ENCODE data around the gene PXDN.
"Not testable (repeated sequence)": the region's sequence is repeated elsewhere in the genome, so short reads cannot be mapped to it uniquely, and the experiment has no call there.

Gene PXDN

DNA sequence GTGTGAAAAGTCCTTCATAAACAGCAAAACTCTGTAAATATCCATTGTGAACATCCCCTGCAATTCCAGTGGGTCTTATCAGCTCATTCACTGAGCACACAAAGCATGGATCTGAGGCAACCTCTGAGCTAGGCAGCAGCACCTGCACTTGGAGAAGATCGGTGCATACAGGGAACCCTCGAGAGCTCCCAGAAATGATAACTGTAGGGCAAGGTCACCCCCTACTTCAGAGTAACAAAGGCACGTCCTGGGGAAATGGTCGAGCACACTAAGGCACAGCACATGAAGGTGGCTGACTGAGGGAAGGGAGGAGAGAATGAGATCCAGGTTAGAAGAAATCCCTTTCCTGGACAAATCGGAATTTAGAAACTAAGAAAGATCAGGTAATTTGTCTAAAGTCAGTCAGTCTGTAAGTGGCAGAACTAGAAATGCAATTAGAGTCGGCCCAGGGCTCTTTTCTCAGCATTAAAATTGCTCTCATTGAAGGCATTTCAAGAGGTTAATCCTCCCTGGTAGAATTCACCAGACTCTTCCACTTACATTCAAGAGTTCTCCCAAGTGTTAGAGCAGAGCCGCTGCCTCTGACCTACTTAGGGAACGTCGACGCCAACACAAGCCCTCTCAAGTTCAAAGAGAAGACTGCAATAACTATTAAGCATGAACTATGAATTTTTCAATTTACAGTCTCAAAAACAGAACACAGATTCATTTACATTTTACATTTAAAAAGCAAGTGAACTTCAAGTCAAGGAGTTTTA is 45.9 kb downstream of the PXDN start:
- no peak for DNase-seq

DNA sequence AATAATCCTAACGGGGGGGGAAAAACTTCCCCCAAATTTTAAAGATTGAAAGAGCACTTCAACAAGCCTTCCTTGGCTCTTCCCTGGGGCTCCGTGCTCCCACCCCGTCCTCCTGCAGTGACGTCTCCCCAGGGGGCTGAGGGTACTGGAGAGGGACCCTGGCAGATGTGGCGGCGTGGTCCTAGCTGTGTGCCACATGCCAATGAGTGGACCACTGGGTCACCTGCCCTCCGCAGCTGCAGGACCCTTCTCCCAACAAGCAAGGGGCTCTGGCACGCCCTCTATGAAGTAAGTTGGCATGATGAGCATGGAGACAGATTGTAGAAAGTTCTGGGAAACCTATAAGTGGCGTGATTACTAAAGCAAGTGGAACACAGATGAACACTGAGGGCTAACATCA is 46.7 kb downstream of the PXDN start:
- DNase-seq: no peak

DNA sequence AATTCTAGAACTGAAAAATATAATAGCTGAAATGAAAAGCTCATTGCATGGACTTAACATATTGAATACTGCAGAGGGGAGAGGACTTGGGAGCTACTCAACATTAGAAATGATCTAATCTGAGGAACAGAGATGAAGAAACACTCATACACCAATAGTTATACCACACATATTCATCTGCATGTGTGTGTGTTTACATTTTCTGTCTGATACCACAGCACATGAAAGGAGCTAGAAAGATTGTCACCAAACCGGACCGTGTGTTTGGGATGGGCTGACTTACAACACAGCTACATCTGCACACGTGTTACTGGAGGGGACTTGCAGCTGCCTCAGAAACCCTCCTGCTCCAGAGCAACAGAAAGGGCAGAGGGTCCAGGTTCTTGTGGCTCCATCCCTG is 47.8 kb downstream of the PXDN start:
- DNase-seq: no peak

DNA sequence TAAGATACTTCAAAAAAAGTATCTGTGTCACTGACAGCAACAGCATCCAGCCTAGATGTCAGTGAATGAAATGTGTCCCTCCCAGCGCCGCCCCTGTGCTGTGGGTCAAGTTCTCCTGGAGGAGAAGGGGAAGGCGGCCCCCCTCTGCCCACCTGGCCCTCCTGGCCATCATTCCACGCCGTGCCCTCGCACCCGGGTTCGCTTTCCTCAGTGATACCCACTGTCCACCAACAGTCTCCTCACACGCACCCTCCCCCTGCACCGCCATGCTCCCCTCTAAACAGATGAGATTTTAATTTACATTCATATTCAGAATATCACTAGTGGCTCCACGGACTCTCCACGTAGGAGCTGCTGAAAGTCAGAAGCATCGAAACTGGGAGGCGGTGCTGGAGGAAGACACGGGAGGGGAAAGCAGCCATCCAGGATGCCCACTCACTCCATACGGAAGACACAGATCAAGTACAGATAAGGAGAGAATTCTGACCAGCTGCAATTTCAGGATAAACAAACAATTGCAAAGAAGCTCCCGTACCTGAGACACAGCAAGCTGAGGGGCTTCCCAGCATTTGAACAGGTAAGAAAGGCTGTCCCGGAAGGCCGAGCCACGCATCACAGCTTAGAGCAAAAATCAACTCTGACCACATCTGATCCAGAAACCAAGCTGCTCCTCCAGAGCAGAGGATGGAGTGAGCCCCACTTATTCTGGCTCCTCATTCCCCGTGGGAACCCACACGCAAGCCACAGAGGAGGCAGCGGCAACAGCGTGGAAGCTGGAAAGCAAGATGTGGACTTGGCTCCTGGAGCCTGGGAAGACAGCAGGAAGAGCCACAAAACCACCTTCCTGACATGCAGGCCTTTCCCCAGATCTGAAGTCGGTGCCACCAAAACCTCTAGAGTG is 49.7 kb downstream of the PXDN start:
- no peak for DNase-seq

DNA sequence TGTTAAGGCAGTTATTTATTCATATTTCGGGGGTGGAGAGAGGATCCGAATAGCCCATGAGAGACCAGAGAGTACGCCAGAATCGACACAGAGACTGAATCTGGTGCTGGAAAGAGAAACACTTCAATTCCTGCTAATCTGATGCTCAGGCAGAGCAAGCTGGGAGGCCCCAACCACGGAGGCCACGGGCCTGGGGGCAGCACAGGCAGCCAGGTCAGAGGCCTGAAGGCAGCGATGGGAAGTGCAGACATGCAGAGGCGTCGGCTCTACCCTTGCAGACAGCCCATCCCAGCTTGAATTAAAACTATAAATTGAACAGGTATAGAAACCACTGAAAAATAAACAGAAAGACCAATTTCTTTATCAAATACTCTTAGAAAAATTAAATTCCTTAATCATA is 50.6 kb downstream of the PXDN start:
- no peak for DNase-seq

DNA sequence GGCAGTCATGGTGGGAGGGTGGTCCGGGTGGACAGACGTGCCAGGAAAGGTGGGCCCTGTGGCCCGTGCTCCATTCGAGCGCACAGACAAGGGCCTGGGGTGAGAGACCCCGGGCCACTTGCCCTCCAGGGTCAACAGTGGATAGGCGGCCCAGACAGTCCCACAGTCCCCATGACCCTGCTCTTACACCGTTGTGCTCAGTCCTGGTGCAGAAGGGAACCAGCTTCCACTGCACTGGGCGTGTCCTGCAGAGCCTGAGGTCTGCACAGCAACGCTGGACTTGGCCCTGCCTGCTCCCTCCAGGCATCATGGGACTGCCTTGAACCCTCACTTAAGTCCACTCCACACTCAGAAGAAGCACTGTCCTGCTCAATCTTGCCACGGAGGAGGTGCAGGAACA is 52.0 kb downstream of the PXDN start:
- DNase-seq: no peak

DNA sequence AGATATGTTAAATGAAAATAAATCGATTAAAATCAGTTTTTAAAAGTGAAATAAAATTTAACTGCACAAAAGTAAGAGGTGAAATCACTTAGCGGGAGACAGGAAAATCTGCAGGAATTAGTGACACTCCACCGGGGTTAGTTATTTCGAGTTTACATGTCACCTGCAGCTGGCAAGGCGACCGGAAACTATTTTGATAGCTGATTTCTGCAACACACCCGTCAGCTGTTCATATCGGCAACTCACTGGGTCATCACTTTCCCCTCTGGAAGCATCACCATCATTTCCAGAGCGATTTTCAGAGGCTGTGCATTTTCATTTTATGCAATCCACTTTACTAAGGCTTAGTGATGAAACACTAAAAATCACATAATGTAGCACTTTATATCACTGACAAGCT is 52.9 kb downstream of the PXDN start:
- no peak for DNase-seq

DNA sequence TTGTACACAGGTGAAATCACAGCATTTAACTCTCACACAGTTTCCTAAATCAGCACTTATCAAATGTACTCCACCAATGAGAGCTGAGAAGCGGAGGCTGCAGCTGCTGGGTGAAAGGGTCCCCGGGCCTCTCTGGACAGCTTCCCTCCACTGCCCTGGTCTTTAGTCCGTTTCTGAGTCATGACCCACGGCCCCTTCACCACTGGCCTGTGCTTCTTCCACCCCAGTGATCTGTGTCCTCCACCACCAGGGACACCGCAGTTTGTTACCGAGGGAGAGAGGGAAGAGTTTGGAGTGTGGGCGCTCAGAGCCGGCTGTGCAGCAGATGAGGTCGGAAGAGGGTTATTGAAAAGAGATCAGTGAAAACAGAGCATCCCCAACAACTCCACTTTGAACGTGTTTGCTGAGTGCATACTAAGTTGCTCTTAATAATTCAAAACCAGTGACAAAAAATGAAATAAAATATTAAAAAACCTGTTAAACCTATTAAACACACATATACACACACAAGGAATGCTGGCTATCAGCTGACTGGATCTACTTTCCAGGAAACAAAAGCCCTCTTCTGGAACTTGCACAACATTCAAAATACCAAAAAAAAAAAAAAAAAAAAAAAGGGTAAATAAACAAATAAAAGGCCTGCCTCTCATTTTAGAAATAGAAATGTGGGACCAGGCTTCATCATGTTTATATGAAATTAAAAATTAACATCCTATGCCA is 54.1 kb downstream of the PXDN start:
- no peak for DNase-seq

DNA sequence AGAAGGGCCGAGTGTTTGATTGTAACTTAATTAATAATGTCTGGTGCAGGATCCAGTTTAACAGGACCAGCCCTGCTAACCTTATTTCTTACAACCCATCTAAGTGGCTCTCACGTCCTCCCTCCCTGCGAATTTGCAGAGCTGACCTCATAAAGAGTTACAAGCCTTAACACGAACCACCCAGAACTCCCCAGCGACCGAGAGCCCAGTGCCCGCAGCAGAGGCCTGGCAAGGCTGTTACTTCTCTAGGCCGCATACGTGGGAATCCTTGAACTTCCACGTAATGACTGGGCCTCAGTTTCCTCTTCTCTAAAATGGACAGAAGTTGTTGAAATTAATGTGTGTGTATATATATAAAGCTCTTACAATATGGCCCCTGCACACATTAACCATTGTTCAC is 55.5 kb downstream of the PXDN start:
- no peak for DNase-seq

DNA sequence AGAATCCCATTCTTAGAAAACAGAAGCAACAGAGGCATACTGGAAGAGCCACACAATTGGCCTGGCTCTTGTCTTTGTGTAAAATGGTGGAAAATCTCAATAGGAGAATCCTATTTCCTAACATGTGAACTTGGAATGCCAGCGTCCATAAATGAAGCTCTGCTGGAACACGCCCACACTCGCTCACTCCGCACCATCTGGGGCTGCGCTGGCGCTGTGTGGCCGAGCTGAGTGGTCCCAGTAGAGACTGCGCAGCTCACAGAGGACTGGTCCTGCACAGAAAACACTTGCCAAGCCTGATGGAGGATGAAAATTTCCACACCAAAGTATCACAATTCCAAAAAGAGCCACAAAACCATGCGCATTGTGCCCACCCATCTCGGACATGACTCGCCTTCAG is 56.2 kb downstream of the PXDN start:
- DNase-seq: no peak

DNA sequence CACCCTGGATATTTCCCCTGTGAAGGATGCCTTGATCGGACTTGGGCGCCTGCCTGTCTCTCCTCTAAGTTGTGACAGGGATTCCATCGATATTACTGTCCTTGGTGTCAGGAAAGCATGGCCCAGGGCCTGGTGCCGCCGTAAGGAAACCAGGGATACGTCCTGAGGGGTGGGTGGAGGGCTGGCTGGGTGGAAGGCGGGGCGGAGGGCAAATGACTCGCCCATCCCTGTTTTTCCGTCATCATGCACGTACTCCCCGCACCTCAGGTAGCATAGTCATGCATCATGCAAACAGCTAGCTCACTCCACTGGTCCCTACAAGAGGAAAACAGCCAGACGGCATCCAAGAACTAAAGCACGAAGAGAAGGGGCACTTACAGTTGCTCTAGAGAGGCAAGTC is 57.1 kb downstream of the PXDN start:
- no peak for DNase-seq

DNA sequence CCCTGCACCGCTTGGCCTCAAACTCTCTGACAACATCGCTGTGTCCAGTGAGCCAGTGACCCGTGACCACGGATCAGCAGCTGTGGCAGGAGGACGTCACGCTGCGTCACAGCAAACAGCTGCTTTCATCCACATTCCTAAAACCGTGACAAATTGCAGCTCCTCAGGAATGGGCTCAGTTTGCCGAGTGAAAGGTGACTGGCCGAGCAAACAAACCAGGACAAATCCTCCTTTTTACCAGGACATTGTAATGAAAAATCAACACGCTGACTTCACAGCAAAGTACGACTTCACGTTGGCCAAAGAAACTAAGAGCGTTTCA is 57.6 kb downstream of the PXDN start:
- no peak for DNase-seq

DNA sequence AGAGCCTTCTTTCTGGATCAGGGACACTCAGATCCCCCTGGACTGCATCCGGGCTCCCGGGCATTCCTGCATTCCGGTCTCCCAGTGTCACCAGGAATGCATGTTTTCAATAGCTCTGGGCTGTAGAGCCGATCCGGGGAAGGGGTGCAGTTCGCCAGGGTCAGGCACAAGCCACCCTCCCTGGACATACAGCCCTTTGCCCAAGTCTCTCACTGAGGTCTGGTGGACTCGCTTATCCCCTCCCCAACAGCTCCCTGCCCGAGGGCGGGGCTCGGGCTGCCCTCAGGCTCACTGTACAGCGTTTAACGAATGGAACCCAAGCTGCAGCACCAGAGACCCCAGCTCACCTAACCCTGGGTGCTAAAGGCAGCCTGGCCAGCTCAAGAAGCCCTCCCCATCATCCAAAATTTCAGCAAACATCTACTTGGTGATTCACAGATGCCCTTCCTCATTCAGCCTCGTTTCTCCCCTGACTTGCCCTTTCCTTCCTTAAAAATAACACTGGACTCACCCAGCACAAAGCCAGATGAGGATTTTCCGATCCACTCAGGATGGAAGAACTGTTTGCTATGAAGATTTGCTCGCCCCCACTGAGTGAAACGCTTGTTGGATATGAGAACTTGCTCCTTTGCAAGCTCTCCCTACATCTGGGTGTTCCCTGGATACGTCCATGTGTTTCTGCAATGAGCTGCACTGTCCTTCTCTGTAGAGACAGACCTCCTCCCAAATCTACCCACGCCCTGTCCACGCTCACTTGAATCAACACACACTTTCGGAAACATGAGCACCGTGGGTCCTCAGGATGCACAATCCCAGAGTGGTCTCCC is 58.1 kb downstream of the PXDN start:
- no peak for DNase-seq

DNA sequence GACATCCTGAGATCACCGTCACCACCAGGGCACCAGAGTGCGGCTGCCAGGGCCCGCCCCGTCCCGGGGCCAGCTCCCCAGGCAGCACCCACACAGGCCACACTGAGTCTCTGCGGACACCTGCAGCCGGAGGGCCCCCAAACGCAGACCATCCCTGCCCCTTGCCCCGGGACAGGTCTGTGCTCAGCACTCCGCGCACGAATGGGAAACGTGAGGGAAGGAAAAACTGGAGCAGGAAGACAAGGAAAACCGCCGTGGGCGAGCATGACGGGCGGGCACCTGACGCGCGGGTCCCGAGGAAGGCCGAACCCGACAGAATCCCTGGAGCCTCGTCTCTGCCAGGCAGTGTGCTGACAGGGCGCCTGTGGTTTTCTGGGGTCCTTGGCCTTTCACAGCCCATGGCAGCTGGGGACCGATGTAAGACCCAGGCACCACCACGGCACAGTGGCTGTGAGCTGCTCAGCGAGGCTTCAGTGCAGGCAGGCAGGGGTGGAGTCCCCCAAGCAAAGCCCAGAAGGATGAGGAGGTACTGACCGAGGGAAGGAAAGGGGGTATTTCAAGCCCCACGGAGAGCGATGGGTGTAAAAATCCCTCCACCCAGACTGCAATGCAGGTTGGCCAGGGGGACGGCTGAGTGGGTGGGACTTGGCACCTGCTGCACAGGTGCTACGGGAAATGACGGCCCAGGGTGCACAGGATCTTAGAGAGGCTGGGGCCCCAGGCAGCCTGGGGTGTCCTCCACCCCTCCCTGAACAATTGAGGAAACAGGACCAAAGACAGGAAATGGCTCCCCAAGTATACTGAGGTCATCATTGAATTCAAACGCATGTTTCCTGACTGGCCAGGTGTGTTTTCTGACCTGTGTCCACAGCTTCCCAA is 59.0 kb downstream of the PXDN start:
- DNase-seq: no peak

DNA sequence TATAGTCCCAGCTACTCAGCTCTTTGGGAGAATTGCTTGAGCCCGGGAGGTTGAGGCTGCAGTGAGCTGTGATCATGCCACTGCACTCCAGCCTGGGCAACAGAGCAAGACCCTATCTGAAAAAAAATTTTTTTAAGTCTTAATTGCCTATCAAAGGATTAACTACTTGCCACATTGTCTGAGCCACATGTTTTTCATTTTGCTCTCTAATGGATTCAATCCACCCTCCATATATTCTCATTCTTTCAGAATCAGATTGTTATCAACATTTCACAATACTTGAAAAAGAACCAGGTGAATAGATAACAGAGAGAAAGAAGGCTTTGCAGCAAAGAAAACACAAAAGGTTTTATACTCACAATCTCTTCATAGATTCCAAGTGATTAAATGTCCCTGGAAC is 61.0 kb downstream of the PXDN start:
- DNase-seq: no peak

DNA sequence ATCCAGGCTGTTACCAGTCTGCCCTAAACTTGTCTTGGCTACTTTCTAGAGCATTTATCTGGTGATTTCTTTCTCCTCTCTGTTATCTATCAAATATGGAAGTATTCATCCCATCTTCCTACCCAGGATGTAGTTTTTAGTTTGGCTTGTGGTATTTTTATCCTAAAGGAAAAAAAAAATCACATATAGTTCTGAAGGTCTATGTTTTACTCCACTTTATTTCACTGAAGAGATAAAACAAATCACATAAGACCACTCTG is 62.2 kb downstream of the PXDN start:
- no peak for DNase-seq

DNA sequence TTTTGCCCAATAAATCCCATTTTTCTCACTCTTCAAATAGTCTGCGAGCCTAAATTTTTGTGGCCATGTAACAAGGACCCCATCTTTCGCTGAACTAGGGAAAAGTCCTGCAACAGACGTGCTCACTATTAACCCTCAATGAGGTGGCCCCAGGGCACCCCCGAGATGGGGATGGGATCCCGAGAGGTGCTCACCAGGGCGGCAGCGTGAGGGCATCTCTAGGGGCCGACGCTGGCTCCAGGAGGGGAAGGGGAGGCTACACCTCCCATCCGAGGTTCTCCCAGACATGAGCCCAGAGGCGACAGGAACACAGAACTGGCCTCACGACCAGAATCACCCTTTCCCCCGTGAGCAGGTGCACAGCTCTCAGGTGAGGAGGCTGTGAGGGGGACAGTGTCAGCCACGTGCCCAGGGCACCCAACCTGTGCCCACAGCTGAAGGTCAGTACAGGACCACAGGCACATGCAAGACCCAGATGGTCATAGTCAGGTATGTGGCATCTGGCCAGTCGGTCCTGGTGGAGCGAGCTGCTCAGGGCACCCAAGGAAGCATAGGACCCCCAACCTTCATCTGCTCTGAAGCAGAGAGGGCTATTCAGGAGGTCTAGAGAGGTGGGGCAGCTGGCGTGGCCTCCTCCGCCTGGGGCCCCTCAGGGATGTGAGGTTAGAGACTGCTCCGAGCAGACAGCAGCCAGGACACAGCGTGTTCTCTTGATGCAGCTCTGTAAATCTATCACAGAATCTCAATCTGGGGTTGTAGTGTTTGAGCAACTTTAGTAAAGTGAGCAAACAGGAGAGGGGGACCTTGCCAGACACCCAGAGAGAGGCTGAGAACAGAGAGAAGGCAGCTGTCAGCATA is 62.8 kb downstream of the PXDN start:
- DNase-seq: no peak

DNA sequence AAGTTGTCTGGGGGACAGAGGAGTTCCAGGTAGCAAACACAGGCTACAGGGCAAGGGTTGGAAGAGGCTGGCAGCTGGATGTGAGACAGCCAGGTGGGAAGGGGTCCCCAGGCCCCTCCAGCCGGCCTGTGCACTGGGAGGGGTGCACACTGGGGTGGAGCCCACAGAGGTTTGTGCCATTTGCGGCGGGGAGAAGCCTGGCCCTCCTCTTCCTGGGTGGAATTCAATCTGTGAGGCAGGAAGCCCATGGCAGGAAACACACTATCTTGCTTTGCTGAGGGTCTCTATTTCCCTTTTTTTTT is 63.3 kb downstream of the PXDN start:
- no peak for DNase-seq

DNA sequence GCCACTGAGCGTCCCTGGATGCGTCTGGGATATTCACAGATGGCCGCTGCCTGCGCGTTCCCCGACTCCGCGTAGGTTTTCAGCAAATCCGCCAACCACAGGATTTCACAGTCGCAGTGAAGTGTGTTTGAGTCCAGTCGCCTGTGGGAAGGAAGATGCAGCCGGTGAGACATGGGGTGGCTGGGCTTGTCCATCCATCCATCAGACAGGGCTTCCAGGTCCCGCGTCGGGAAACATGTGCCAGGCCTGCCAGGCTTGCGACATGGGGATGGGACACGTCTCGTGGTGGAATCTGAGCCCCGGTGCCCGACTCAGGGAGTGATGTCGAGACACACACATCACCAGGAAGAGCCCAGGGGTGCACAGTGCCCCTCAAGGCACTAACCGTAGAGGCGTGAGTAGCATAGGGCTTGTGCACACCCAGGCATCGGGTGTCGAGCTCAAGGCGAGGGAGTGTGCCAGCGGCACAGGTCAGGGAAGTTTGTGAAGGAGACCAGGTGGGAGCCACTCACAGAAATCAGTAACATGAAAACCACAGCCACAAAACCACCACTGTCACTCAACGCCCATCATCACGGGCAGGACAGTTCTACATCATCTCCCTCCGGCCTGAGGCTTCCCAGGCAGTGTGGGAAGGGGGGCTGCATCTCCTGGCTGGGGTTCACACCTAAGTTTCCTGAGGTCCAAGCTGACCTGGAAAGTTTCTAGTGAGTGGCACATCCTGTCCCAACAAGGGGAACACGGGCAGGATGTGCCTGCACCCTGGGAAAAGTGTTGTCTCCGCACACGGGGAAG is 63.9 kb downstream of the PXDN start:
- DNase-seq: no peak

DNA sequence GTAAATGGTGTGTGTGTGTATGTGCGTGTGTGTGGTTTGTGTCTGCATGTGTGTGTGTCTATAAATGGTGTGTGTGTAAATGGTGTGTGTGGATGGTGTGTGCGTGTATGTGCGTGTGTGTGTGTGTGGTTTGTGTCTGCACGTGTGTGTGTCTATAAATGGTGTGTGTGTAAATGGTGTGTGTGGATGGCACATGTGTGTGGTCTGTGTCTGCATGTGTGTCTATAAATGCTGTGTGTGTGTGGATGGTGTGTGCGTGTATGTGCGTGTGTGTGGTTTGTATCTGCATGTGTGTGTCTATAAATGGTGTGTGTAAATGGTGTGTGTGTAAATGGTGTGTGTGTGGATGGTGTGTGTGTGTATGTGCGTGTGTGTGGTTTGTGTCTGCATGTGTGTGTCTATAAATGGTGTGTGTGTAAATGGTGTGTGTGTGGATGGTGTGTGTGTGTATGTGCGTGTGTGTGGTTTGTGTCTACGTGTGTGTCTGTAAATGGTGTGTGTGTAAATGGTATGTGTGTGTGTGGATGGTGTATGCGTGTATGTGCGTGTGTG is 64.8 kb downstream of the PXDN start:
- not testable (repeated sequence) for DNase-seq
